Measurements from ENCODE around the gene SKAP1. TPM values are rescaled to one million over a fixed set of nuclear protein-coding genes. Genes with fewer than 3 reads are reported as not detected.

Gene SKAP1
- total and polyA plus RNA-seq, 2 donors from 2014 or later, result 34.8 to 42.6 TPM

- H3K36me3 ChIP-seq (ENCODE audit: control insufficient read depth in 2 of 3, insufficient read depth in 3 of 3, low read length in 3 of 3), result peaks cover 0 to 5% (median 5%) of the 10 kb centered on the region in 3 donors
- H3K9me3 ChIP-seq (ENCODE audit: control insufficient read depth in 2 of 3, insufficient read depth in 1 of 3, low read length in 3 of 3), result no peaks in the 10 kb centered on the region
- TF ChIP-seq, protein P1, sequence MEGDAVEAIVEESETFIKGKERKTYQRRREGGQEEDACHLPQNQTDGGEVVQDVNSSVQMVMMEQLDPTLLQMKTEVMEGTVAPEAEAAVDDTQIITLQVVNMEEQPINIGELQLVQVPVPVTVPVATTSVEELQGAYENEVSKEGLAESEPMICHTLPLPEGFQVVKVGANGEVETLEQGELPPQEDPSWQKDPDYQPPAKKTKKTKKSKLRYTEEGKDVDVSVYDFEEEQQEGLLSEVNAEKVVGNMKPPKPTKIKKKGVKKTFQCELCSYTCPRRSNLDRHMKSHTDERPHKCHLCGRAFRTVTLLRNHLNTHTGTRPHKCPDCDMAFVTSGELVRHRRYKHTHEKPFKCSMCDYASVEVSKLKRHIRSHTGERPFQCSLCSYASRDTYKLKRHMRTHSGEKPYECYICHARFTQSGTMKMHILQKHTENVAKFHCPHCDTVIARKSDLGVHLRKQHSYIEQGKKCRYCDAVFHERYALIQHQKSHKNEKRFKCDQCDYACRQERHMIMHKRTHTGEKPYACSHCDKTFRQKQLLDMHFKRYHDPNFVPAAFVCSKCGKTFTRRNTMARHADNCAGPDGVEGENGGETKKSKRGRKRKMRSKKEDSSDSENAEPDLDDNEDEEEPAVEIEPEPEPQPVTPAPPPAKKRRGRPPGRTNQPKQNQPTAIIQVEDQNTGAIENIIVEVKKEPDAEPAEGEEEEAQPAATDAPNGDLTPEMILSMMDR (IDR thresholded peaks at IDR 0.05; ENCODE audit: borderline replicate concordance, extremely low read depth, insufficient read depth), result no peak
- FAIRE-seq (no peak), DNase-seq (peak in 1 of 5 donors; percentile 85)
- intact Hi-C loops (cut with DNase I), result no loop called here
- no peak overlapping the region for H3K4me3 ChIP-seq (ENCODE audit: low read length in 3 of 3)
- no peak overlapping the region for H3K9ac ChIP-seq (ENCODE audit: low read length in 3 of 3)
- no peak overlapping the region for H3K27ac ChIP-seq (ENCODE audit: low read depth in 2 of 2, low read length in 2 of 2)
- no peaks in the 10 kb centered on the region for H3K27me3 ChIP-seq (ENCODE audit: control insufficient read depth, insufficient read depth, low read length)
- no peaks in the 10 kb centered on the region for H3K4me1 ChIP-seq (ENCODE audit: control insufficient read depth in 2 of 3, insufficient read depth in 2 of 3, low read depth in 1 of 3, low read length in 3 of 3)
Measured at GRCh38 chr17:48127371-48128051, 302.5 kb downstream of the SKAP1 start.

DNA sequence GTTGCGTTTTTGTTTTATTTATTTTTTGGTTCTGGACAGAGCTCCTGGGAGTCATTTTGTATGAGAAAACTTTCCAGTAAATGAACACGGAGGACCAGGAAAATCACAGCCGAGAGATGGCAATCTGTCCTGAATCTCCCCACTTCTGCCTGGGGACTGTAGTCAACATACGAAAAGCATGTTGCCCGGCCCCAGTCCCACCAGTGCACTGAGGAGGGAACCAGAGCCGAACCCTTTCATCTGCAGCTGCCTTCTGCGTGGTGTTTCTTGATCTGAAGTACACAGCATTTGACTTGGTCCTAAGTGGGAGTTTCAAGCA, 303.5 kb downstream of the SKAP1 start:
- no peaks in the 10 kb centered on the region for H3K4me1 ChIP-seq (ENCODE audit: control insufficient read depth in 2 of 3, insufficient read depth in 2 of 3, low read depth in 1 of 3, low read length in 3 of 3)
- intact Hi-C loops (cut with DNase I), result no loop called here
- H3K4me3 ChIP-seq (ENCODE audit: low read length in 3 of 3), result no peak overlapping the region
- no peak for DNase-seq
- no peak for FAIRE-seq
- H3K27ac ChIP-seq (ENCODE audit: low read depth in 2 of 2, low read length in 2 of 2), result no peak overlapping the region
- no peaks in the 10 kb centered on the region for H3K27me3 ChIP-seq (ENCODE audit: control insufficient read depth, insufficient read depth, low read length)
- H3K9ac ChIP-seq (ENCODE audit: low read length in 3 of 3), result no peak overlapping the region
- no peaks in the 10 kb centered on the region for H3K9me3 ChIP-seq (ENCODE audit: control insufficient read depth in 2 of 3, insufficient read depth in 1 of 3, low read length in 3 of 3)
- H3K36me3 ChIP-seq (ENCODE audit: control insufficient read depth in 2 of 3, insufficient read depth in 3 of 3, low read length in 3 of 3), result peaks cover 0 to 14% (median 14%) of the 10 kb centered on the region in 3 donors
- TF ChIP-seq, protein P1 (IDR thresholded peaks at IDR 0.05; ENCODE audit: borderline replicate concordance, extremely low read depth, insufficient read depth), result no peak

DNA sequence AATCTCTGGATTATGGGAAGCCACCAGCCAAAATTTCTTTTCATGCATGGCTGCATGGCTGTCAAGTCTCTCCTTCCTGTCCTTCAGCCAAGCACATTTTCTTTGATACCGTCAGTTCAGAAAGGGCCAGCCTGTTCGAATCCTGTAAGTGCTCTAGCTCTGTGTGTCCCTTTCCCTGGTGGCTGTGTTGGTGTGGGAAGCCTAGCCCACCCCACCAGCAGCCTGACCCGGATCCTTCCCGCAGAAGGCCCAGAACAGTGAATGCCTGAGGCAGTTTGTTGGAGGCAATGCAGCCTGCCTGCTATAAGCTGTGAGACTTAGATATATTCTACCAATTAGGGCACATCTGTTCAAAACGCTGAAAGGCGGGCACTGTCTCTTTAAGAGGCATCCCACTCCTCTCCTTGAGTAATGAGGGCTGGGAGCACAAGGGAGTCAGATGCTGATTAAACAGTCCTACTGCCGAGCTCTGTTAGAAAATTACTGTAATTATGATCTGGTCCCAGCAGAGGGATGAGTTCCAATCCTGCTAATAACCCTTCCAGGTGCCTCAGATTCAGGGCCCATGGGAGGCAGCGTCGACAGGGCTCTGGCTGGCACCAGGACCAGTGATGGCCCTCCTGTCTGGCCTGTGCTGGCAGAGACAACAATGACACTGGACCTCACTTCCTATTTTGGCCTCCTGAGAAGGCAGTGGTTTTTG, 304.0 kb downstream of the SKAP1 start:
- FAIRE-seq, result no peak
- no peaks in the 10 kb centered on the region for H3K9me3 ChIP-seq (ENCODE audit: control insufficient read depth in 2 of 3, insufficient read depth in 1 of 3, low read length in 3 of 3)
- H3K27ac ChIP-seq (ENCODE audit: low read depth in 2 of 2, low read length in 2 of 2), result no peak overlapping the region
- H3K4me1 ChIP-seq (ENCODE audit: control insufficient read depth in 2 of 3, insufficient read depth in 2 of 3, low read depth in 1 of 3, low read length in 3 of 3), result no peaks in the 10 kb centered on the region
- peaks cover 0 to 20% (median 17%) of the 10 kb centered on the region in 3 donors for H3K36me3 ChIP-seq (ENCODE audit: control insufficient read depth in 2 of 3, insufficient read depth in 3 of 3, low read length in 3 of 3)
- TF ChIP-seq, protein P1 (IDR thresholded peaks at IDR 0.05; ENCODE audit: borderline replicate concordance, extremely low read depth, insufficient read depth), result no peak
- H3K9ac ChIP-seq (ENCODE audit: low read length in 3 of 3), result no peak overlapping the region
- no peak overlapping the region for H3K4me3 ChIP-seq (ENCODE audit: low read length in 3 of 3)
- H3K27me3 ChIP-seq (ENCODE audit: control insufficient read depth, insufficient read depth, low read length), result no peaks in the 10 kb centered on the region
- no peak for DNase-seq
- intact Hi-C loops (cut with DNase I), result no loop called here

Measured in kidney (tissue), 14 donors.